ENCODE measurements around the gene OGFOD1. TPM values are rescaled to one million over a fixed set of nuclear protein-coding genes. Genes with fewer than 3 reads are reported as not detected.

Gene OGFOD1
- total and polyA plus RNA-seq, 9 of the 15 experiments (the other 6 are each of a cell fraction or from before 2014, with no cell fraction given), result 60.4 to 134 (median 85.8) TPM

DNA sequence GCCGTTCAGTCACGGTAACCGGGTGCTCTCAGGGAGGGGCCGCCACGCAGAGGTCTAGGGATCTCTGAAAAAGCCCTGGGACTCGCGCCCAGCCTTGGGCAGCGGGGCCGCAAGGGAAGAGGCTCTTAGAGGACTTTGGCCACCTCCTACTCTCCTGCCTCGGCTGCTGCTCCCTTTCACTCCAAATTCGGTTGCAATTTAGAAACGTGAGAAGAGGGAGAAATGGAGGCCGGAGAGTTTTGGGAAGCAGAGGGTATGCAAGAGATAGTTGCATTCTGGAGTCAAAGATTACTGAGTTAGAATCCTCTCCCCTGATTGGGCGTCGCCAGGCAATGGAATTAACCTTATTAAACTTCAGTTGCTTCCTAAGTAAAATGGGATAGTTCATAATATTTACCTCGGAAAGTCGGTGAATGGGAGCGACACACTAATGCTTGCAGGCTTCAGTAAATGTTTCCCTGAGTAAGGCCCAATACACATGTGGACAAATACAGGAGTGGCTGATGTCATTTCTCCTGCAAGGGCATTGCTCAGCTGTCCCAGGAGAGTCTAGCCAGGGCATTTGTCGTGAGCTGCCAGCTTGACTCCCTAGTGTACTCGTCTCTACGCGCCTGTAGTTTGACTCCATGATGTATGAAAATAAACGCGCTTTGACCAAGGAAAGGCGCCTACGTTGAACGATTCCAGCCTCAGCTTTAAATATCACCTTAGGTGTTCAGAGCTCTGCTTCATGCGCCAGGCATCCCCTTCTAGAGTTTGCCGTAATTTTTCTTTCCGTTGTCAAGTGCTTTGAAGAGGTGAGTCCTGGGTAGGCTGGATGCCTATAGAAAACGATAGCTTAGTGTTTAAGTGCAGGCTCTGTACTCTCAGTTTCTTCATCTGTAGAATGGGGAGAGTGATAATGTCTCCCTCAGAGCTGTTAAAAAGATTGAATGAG is 667 bp downstream of the OGFOD1 start (continued):
- TF ChIP-seq, protein P1, sequence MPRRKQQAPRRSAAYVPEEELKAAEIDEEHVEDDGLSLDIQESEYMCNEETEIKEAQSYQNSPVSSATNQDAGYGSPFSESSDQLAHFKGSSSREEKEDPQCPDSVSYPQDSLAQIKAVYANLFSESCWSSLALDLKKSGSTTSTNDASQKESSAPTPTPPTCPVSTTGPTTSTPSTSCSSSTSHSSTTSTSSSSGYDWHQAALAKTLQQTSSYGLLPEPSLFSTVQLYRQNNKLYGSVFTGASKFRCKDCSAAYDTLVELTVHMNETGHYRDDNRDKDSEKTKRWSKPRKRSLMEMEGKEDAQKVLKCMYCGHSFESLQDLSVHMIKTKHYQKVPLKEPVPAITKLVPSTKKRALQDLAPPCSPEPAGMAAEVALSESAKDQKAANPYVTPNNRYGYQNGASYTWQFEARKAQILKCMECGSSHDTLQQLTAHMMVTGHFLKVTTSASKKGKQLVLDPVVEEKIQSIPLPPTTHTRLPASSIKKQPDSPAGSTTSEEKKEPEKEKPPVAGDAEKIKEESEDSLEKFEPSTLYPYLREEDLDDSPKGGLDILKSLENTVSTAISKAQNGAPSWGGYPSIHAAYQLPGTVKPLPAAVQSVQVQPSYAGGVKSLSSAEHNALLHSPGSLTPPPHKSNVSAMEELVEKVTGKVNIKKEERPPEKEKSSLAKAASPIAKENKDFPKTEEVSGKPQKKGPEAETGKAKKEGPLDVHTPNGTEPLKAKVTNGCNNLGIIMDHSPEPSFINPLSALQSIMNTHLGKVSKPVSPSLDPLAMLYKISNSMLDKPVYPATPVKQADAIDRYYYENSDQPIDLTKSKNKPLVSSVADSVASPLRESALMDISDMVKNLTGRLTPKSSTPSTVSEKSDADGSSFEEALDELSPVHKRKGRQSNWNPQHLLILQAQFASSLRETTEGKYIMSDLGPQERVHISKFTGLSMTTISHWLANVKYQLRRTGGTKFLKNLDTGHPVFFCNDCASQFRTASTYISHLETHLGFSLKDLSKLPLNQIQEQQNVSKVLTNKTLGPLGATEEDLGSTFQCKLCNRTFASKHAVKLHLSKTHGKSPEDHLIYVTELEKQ (CRISPR knock-in tag; IDR thresholded peaks at IDR 0.05), result no peak
- TF ChIP-seq ZNF239 (CRISPR knock-in tag; IDR thresholded peaks at IDR 0.05) (no peak), ZNF780A (CRISPR knock-in tag; IDR thresholded peaks at IDR 0.05) (no peak), HEY1 (CRISPR knock-in tag; IDR thresholded peaks at IDR 0.05; ENCODE audit: borderline replicate concordance) (no peak), ZNF764 (CRISPR knock-in tag; IDR thresholded peaks at IDR 0.05; ENCODE audit: low read depth) (no peak), SREBF1 (IDR thresholded peaks at IDR 0.05; ENCODE audit: borderline replicate concordance, low read depth, low read length) (no peak), ZFX (CRISPR knock-in tag; IDR thresholded peaks at IDR 0.05) (peak; percentile 53; the same call in 1 of the 2 replicates), SMARCC2 (IDR thresholded peaks at IDR 0.05; ENCODE audit: low read depth) (0 out of 2 replicates have a peak, but pooled peaks have one; percentile 7), ZNF717 (CRISPR knock-in tag; IDR thresholded peaks at IDR 0.05) (no peak), ZNF347 (CRISPR knock-in tag; IDR thresholded peaks at IDR 0.05; ENCODE audit: low read depth) (no peak), MBD2 (IDR thresholded peaks at IDR 0.05; ENCODE audit: borderline replicate concordance, low read depth) (no peak)
- TF ChIP-seq, protein P2, sequence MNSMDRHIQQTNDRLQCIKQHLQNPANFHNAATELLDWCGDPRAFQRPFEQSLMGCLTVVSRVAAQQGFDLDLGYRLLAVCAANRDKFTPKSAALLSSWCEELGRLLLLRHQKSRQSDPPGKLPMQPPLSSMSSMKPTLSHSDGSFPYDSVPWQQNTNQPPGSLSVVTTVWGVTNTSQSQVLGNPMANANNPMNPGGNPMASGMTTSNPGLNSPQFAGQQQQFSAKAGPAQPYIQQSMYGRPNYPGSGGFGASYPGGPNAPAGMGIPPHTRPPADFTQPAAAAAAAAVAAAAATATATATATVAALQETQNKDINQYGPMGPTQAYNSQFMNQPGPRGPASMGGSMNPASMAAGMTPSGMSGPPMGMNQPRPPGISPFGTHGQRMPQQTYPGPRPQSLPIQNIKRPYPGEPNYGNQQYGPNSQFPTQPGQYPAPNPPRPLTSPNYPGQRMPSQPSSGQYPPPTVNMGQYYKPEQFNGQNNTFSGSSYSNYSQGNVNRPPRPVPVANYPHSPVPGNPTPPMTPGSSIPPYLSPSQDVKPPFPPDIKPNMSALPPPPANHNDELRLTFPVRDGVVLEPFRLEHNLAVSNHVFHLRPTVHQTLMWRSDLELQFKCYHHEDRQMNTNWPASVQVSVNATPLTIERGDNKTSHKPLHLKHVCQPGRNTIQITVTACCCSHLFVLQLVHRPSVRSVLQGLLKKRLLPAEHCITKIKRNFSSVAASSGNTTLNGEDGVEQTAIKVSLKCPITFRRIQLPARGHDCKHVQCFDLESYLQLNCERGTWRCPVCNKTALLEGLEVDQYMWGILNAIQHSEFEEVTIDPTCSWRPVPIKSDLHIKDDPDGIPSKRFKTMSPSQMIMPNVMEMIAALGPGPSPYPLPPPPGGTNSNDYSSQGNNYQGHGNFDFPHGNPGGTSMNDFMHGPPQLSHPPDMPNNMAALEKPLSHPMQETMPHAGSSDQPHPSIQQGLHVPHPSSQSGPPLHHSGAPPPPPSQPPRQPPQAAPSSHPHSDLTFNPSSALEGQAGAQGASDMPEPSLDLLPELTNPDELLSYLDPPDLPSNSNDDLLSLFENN (IDR thresholded peaks at IDR 0.05; ENCODE audit: low read depth in 2 of 2, low read length in 2 of 2), result no peak
- TF ChIP-seq, protein P3, sequence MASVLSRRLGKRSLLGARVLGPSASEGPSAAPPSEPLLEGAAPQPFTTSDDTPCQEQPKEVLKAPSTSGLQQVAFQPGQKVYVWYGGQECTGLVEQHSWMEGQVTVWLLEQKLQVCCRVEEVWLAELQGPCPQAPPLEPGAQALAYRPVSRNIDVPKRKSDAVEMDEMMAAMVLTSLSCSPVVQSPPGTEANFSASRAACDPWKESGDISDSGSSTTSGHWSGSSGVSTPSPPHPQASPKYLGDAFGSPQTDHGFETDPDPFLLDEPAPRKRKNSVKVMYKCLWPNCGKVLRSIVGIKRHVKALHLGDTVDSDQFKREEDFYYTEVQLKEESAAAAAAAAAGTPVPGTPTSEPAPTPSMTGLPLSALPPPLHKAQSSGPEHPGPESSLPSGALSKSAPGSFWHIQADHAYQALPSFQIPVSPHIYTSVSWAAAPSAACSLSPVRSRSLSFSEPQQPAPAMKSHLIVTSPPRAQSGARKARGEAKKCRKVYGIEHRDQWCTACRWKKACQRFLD (CRISPR knock-in tag; IDR thresholded peaks at IDR 0.05), result peak; percentile 58
- TF ChIP-seq, protein P4, sequence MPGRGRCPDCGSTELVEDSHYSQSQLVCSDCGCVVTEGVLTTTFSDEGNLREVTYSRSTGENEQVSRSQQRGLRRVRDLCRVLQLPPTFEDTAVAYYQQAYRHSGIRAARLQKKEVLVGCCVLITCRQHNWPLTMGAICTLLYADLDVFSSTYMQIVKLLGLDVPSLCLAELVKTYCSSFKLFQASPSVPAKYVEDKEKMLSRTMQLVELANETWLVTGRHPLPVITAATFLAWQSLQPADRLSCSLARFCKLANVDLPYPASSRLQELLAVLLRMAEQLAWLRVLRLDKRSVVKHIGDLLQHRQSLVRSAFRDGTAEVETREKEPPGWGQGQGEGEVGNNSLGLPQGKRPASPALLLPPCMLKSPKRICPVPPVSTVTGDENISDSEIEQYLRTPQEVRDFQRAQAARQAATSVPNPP (IDR thresholded peaks at IDR 0.05; ENCODE audit: borderline replicate concordance, insufficient read depth, insufficient read length), result no peak
- TF ChIP-seq, protein P5, sequence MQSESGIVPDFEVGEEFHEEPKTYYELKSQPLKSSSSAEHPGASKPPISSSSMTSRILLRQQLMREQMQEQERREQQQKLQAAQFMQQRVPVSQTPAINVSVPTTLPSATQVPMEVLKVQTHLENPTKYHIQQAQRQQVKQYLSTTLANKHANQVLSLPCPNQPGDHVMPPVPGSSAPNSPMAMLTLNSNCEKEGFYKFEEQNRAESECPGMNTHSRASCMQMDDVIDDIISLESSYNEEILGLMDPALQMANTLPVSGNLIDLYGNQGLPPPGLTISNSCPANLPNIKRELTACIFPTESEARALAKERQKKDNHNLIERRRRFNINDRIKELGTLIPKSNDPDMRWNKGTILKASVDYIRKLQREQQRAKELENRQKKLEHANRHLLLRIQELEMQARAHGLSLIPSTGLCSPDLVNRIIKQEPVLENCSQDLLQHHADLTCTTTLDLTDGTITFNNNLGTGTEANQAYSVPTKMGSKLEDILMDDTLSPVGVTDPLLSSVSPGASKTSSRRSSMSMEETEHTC (IDR thresholded peaks at IDR 0.05), result no peak
